Liver (tissue), 9 donors: ENCODE results near the gene FBXL22. TPM values are rescaled to one million over a fixed set of nuclear protein-coding genes. Genes with fewer than 3 reads are reported as not detected.

Experiments used
- DNase-seq: peaks from one replicate; pipeline ENCODE4 v3.0.0-alpha.2; 2017; ENCODE audit warnings: low spot score
- H3K27ac ChIP-seq, 2 donors: one replicate each; pipeline ENCODE4 v1.7.0; 2013; ENCODE audit warnings: inconsistent platforms in 2 of 2, low read length in 2 of 2, control low read depth in 1 of 2, low read depth in 1 of 2, mild to moderate bottlenecking in 1 of 2
- H3K27me3 ChIP-seq, 4 donors: one replicate each; pipeline versions ENCODE4 v1.6.1 to v1.7.0; 2013; ENCODE audit warnings: low read length in 3 of 4, inconsistent platforms in 1 of 4, mild to moderate bottlenecking in 1 of 4, moderate library complexity in 1 of 4; ENCODE audit not compliant: control insufficient read depth in 4 of 4, insufficient read depth in 4 of 4
- H3K36me3 ChIP-seq, 4 donors: one replicate each; pipeline versions ENCODE4 v1.6.1 to v1.7.0; 2013; ENCODE audit warnings: low read length in 3 of 4, mild to moderate bottlenecking in 3 of 4, low read depth in 1 of 4, moderate library complexity in 1 of 4; ENCODE audit not compliant: control insufficient read depth in 4 of 4, insufficient read depth in 3 of 4
- H3K4me1 ChIP-seq, 4 donors: one replicate each; pipeline versions ENCODE4 v1.6.1 to v1.7.0; 2013; ENCODE audit warnings: low read length in 3 of 4, mild to moderate bottlenecking in 3 of 4, moderate library complexity in 1 of 4; ENCODE audit not compliant: control insufficient read depth in 4 of 4, insufficient read depth in 4 of 4
- H3K4me3 ChIP-seq, 3 donors: one replicate each; pipeline versions ENCODE4 v1.6.1 to v1.7.0; 2013; ENCODE audit warnings: low read length in 3 of 3, control low read depth in 1 of 3, low read depth in 1 of 3, mild to moderate bottlenecking in 1 of 3
- H3K9ac ChIP-seq, 2 donors: one replicate each; pipeline ENCODE4 v1.7.0; 2013; ENCODE audit warnings: low read length in 2 of 2, mild to moderate bottlenecking in 2 of 2, moderate library complexity in 2 of 2, control low read depth in 1 of 2, low read depth in 1 of 2
- H3K9me3 ChIP-seq, 4 donors: one replicate each; pipeline versions ENCODE4 v1.6.1 to v1.7.0; 2013; ENCODE audit warnings: low read length in 3 of 4; ENCODE audit not compliant: control insufficient read depth in 4 of 4
- ATF3 ChIP-seq: IDR thresholded peaks from 2 replicates; pipeline ENCODE4 v1.6.1; 2016; ENCODE audit warnings: antibody characterized with exemption
- CTCF ChIP-seq: fragments of 150-350 bp; IDR thresholded peaks from 2 replicates; pipeline ENCODE4 v1.5.1; 2017; ENCODE audit warnings: improper control_type of control experiment, low read depth, low read length; ENCODE audit not compliant: missing input control
- EGR1 ChIP-seq, 2 donors: IDR thresholded peaks; 2 replicates each; pipeline ENCODE4 v1.6.1; 2016 to 2018; ENCODE audit warnings: antibody characterized with exemption in 2 of 2, low read depth in 2 of 2
- FOXA1 ChIP-seq: IDR thresholded peaks from 2 replicates; pipeline ENCODE4 v1.6.1; 2016; ENCODE audit warnings: antibody characterized with exemption
- FOXA2 ChIP-seq: IDR thresholded peaks from 2 replicates; pipeline ENCODE4 v1.6.1; 2016; ENCODE audit warnings: antibody characterized with exemption
- GABPA ChIP-seq, 2 donors: IDR thresholded peaks in 1 of 2; conservative IDR thresholded peaks in 1 of 2; 2 replicates each; pipeline ENCODE4 v1.6.1; 2016; ENCODE audit warnings: antibody characterized with exemption in 2 of 2, mild to moderate bottlenecking in 1 of 2, moderate library complexity in 1 of 2
- HNF4A ChIP-seq, 2 donors: conservative IDR thresholded peaks; 2 replicates each; pipeline ENCODE4 v1.6.1; 2016; ENCODE audit warnings: antibody characterized with exemption in 2 of 2, mild to moderate bottlenecking in 2 of 2
- HNF4G ChIP-seq: IDR thresholded peaks from 2 replicates; pipeline ENCODE4 v1.6.1; 2016; ENCODE audit warnings: antibody characterized with exemption
- JUND ChIP-seq, 2 donors: IDR thresholded peaks; 2 replicates each; pipeline ENCODE4 v1.6.1; 2016; ENCODE audit warnings: antibody characterized with exemption in 2 of 2
- MAX ChIP-seq: IDR thresholded peaks from 2 replicates; pipeline ENCODE4 v1.6.1; 2016; ENCODE audit warnings: antibody characterized with exemption
- NR2F2 ChIP-seq: IDR thresholded peaks from 2 replicates; pipeline ENCODE4 v1.6.1; 2016; ENCODE audit warnings: antibody characterized with exemption
- REST ChIP-seq: IDR thresholded peaks from 2 replicates; pipeline ENCODE4 v1.6.1; 2016; ENCODE audit warnings: antibody characterized with exemption, mild to moderate bottlenecking
- RXRA ChIP-seq, 2 donors: IDR thresholded peaks; 2 replicates each; pipeline ENCODE4 v1.6.1; 2017 to 2018; ENCODE audit warnings: antibody characterized with exemption in 2 of 2, mild to moderate bottlenecking in 1 of 2
- SP1 ChIP-seq: IDR thresholded peaks from 2 replicates; pipeline ENCODE4 v1.6.1; 2018; ENCODE audit warnings: antibody characterized with exemption, mild to moderate bottlenecking
- TAF1 ChIP-seq: conservative IDR thresholded peaks from 2 replicates; pipeline ENCODE4 v1.6.1; 2016; ENCODE audit warnings: antibody characterized with exemption, mild to moderate bottlenecking
- YY1 ChIP-seq: IDR thresholded peaks from 2 replicates; pipeline ENCODE4 v1.6.1; 2016; ENCODE audit warnings: antibody characterized with exemption, mild to moderate bottlenecking
- ZBTB33 ChIP-seq: IDR thresholded peaks from 2 replicates; pipeline ENCODE4 v1.6.1; 2016; ENCODE audit warnings: antibody characterized with exemption
- WGBS: extraction: QIAGEN DNeasy Blood & Tissue Kit; methylation state at CpG from one replicate; pipeline ENCODE4 v1.1.7; 2013; 5-methylcytosine and 5-hydroxymethylcytosine counted together
- polyA plus RNA-seq, 2 donors: library from polyadenylated mRNA; stranded (reverse) in 1 of 2; unstranded in 1 of 2; fragments of 200-250 nt in 1 of 2; fragments of >200 nt in 1 of 2; fragmentation: Nextera tagmentation in 1 of 2; extraction: Ambion mirVana in 1 of 2; gene quantifications; one replicate each; pipeline versions ENCODE4 v1.2.1 to v1.2.3, GENCODE V29; 2013 to 2015
- total RNA-seq, 2 donors: library from RNA; depleted of rRNA; stranded (reverse); fragments of >200 nt; gene quantifications; one replicate each; pipeline ENCODE4 v1.2.3, GENCODE V29; 2014
- donor health status: healthy.
- donor health status: healthy.
- donor health status: healthy.
- donor health status: healthy.
- donor health status: healthy.

FBXL22 gene
- total and polyA plus RNA-seq, 4 donors = 0.18 to 0.29 (median 0.22) TPM

GRCh38 chr15:63588826-63589225 lies 8.4 kb upstream of the FBXL22 start:
- no peak for TF ChIP-seq MAX
- TF ChIP-seq RXRA (IDR thresholded peaks at IDR 0.05) = no peak
- no peak for TF ChIP-seq TAF1
- TF ChIP-seq REST = no peak
- no peak for TF ChIP-seq FOXA2
- TF ChIP-seq GABPA (IDR thresholded peaks at IDR 0.05 in 1 of 2, conservative IDR thresholded peaks at IDR 0.05 in 1 of 2) = no peak
- no peak for TF ChIP-seq HNF4A (conservative IDR thresholded peaks at IDR 0.05)
- TF ChIP-seq ZBTB33 = no peak
- no peak for DNase-seq
- no peaks in the 10 kb centered on the region for H3K27me3 ChIP-seq
- H3K4me1 ChIP-seq = peaks cover 0 to 11% (median 9%) of the 10 kb centered on the region in 4 donors
- H3K9ac ChIP-seq = no peak overlapping the region
- 96% methylated on average over 6 of the region's 6 CpGs for WGBS
- peaks cover 2 to 34% (median 26%) of the 10 kb centered on the region in 4 donors for H3K36me3 ChIP-seq
- no peak overlapping the region for H3K4me3 ChIP-seq
- H3K27ac ChIP-seq = no peak overlapping the region
- no peaks in the 10 kb centered on the region for H3K9me3 ChIP-seq

GRCh38 chr15:63593705-63594671 lies 3.2 kb upstream of the FBXL22 start:
- H3K27ac ChIP-seq = no peak overlapping the region
- H3K9me3 ChIP-seq = no peaks in the 10 kb centered on the region
- no peak for DNase-seq
- WGBS = 88% methylated on average over 9 of the region's 9 CpGs
- no peaks in the 10 kb centered on the region for H3K27me3 ChIP-seq
- H3K4me3 ChIP-seq = no peak overlapping the region
- peaks cover 2 to 30% (median 24%) of the 10 kb centered on the region in 4 donors for H3K36me3 ChIP-seq
- H3K4me1 ChIP-seq = peaks cover 0 to 6% (median 5%) of the 10 kb centered on the region in 4 donors
- no peak overlapping the region for H3K9ac ChIP-seq
- TF ChIP-seq REST (no peak), NR2F2 (no peak), TAF1 (no peak), ATF3 (no peak), YY1 (no peak), HNF4G (no peak), EGR1 (IDR thresholded peaks at IDR 0.05; ENCODE audit: low read depth in 2 of 2) (no peak), FOXA2 (no peak), GABPA (IDR thresholded peaks at IDR 0.05 in 1 of 2, conservative IDR thresholded peaks at IDR 0.05 in 1 of 2) (no peak), JUND (IDR thresholded peaks at IDR 0.05) (no peak), FOXA1 (no peak), MAX (no peak), RXRA (IDR thresholded peaks at IDR 0.05) (no peak), SP1 (no peak), HNF4A (conservative IDR thresholded peaks at IDR 0.05) (no peak), CTCF (no peak)
